ENCODE data around the gene ZNF48. TPM values are rescaled to one million over a fixed set of nuclear protein-coding genes. Genes with fewer than 3 reads are reported as not detected.
A peak's percentile ranks its signal among the peaks of the same experiment; 100 is the strongest.

ZNF48 gene
- total RNA-seq, 1 donor from 2014 or later: 11.8 TPM

GRCh38 chr16:30428055-30428454, 32.8 kb downstream of the ZNF48 start:
- no peak for DNase-seq (ENCODE audit: low spot score)
- no peak overlapping the region for H3K27ac Mint-ChIP-seq (ENCODE audit: unreplicated experiment)
- no peak overlapping the region for H3K4me3 Mint-ChIP-seq (ENCODE audit: unreplicated experiment)
- H3K36me3 Mint-ChIP-seq (ENCODE audit: low read depth): peaks cover 7% of the 10 kb centered on the region
- TF ChIP-seq, protein P1, sequence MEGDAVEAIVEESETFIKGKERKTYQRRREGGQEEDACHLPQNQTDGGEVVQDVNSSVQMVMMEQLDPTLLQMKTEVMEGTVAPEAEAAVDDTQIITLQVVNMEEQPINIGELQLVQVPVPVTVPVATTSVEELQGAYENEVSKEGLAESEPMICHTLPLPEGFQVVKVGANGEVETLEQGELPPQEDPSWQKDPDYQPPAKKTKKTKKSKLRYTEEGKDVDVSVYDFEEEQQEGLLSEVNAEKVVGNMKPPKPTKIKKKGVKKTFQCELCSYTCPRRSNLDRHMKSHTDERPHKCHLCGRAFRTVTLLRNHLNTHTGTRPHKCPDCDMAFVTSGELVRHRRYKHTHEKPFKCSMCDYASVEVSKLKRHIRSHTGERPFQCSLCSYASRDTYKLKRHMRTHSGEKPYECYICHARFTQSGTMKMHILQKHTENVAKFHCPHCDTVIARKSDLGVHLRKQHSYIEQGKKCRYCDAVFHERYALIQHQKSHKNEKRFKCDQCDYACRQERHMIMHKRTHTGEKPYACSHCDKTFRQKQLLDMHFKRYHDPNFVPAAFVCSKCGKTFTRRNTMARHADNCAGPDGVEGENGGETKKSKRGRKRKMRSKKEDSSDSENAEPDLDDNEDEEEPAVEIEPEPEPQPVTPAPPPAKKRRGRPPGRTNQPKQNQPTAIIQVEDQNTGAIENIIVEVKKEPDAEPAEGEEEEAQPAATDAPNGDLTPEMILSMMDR (IDR thresholded peaks at IDR 0.05): no peak
- no peaks in the 10 kb centered on the region for H3K9me3 Mint-ChIP-seq (ENCODE audit: low read depth)
- H3K4me1 Mint-ChIP-seq (ENCODE audit: low read depth): peaks cover 6% of the 10 kb centered on the region
- H3K27me3 Mint-ChIP-seq (ENCODE audit: low read depth): no peaks in the 10 kb centered on the region

- no peak for DNase-seq (ENCODE audit: low spot score)
- TF ChIP-seq, protein P1 (IDR thresholded peaks at IDR 0.05): no peak
- Mint-ChIP-seq H3K4me1 (ENCODE audit: low read depth) (peaks cover 6% of the 10 kb centered on the region), H3K4me3 (ENCODE audit: unreplicated experiment) (no peak overlapping the region), H3K27me3 (ENCODE audit: low read depth) (no peaks in the 10 kb centered on the region), H3K9me3 (ENCODE audit: low read depth) (no peaks in the 10 kb centered on the region), H3K27ac (ENCODE audit: unreplicated experiment) (no peak overlapping the region), H3K36me3 (ENCODE audit: low read depth) (peaks cover 5% of the 10 kb centered on the region)
Observed at GRCh38 chr16:30429418-30429677, 34.1 kb downstream of the ZNF48 start.

- Mint-ChIP-seq H3K4me3 (ENCODE audit: unreplicated experiment) (no peak within 1 kb of the TSS), H3K27ac (ENCODE audit: unreplicated experiment) (no peak within 1 kb of the TSS)
Observed at GRCh38 chr16:30429678-30430427, 34.6 kb downstream of the ZNF48 start, which contains the start of gene DCTPP1. DCTPP1 (minus strand) TSS chr16:30430030; CDS start chr16:30429980, 50 bp downstream.

GRCh38 chr16:30430428-30430970, 35.3 kb downstream of the ZNF48 start:
- Mint-ChIP-seq H3K9me3 (ENCODE audit: low read depth) (no peaks in the 10 kb centered on the region), H3K27me3 (ENCODE audit: low read depth) (no peaks in the 10 kb centered on the region), H3K27ac (ENCODE audit: unreplicated experiment) (no peak overlapping the region), H3K4me1 (ENCODE audit: low read depth) (peaks cover 6% of the 10 kb centered on the region), H3K36me3 (ENCODE audit: low read depth) (peaks cover 5% of the 10 kb centered on the region), H3K4me3 (ENCODE audit: unreplicated experiment) (no peak overlapping the region)
- TF ChIP-seq, protein P1 (IDR thresholded peaks at IDR 0.05): peak; percentile 71
- DNase-seq (ENCODE audit: low spot score): no peak

More at GRCh38 chr16:30429678-30430427, 34.6 kb downstream of the ZNF48 start, which contains the start of gene DCTPP1:
- H3K36me3 Mint-ChIP-seq (ENCODE audit: low read depth): peaks cover 5% of the 10 kb centered on the region
- DNase-seq (ENCODE audit: low spot score): peak; percentile 92
- H3K27me3 Mint-ChIP-seq (ENCODE audit: low read depth): no peaks in the 10 kb centered on the region
- peaks cover 6% of the 10 kb centered on the region for H3K4me1 Mint-ChIP-seq (ENCODE audit: low read depth)
- H3K9me3 Mint-ChIP-seq (ENCODE audit: low read depth): no peaks in the 10 kb centered on the region
- TF ChIP-seq, protein P1 (IDR thresholded peaks at IDR 0.05): peak; percentile 87

DNA sequence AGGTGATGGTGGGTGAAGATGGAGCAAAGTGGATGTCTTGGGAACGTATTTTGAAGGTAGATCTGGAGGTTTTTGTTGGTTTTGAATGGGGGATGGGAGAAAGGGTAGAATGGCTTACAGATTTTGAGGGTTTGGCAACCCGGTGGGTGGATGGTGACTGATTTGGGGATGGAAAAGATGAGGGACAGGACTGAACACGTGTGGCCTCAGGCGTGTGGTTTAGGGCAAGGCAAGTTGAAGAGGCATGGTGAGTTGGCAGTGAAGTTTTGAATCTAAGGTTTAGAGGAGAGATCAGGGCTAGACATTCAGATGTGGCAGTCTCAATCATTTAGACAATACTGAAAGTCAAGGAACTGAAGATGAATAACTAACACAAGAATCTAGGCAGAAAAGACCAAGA, 39.6 kb downstream of the ZNF48 start:
- Mint-ChIP-seq H3K27ac (ENCODE audit: unreplicated experiment) (no peak overlapping the region), H3K4me3 (ENCODE audit: unreplicated experiment) (no peak overlapping the region), H3K27me3 (ENCODE audit: low read depth) (no peaks in the 10 kb centered on the region), H3K4me1 (ENCODE audit: low read depth) (no peaks in the 10 kb centered on the region), H3K9me3 (ENCODE audit: low read depth) (no peaks in the 10 kb centered on the region), H3K36me3 (ENCODE audit: low read depth) (no peaks in the 10 kb centered on the region)
- TF ChIP-seq, protein P1 (IDR thresholded peaks at IDR 0.05): no peak
- DNase-seq (ENCODE audit: low spot score): no peak

Measured in chondrocyte (in vitro differentiated cells).